ENCODE measurements around the gene RHBDF1. TPM values are rescaled to one million over a fixed set of nuclear protein-coding genes. Genes with fewer than 3 reads are reported as not detected.

Gene RHBDF1
- total RNA-seq, 1 experiment from 2014 or later = 60.8 TPM

DNA sequence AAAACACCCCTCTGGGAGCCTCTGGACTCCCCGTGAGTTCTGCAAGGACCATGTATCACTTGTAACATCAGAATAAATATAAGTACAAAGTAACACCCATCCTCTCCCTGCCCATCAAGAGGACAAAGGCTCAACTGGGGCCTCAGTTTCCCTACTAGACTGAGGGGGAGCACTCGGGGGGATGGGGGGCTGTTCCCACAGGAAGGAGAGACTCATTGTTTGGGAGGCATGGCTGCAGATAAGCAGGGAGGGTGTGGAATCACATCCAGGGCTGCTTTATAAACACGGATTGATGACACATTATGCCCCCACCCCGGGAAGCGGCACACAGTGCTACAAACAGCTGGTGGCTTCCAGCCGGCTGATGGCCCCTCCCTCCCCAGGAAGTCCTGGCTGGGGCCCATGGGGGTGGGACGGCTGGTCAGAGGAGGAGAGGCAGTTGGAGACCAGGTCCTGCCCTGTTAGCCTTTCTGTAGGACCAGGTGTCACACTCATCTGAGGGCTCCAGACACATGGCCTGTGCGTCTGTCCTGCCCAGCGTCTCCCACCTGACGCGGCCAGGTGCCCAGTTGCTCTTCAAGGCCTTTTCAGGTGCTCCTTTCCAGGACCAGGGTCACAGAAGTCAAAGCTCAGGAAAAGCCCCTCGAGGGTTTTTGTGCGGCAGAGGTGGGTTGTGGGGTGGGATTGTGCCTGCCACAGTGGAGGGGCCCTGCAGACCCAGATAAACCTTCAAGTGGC is 4.3 kb upstream of the RHBDF1 start:
- DNase-seq (ENCODE audit: low spot score) = no peak
- CTCF ChIA-PET = interaction anchor here (1.0 to 16.9 kb wide), 9 partner anchors 9 to 276 kb away, joined by 3 to 493 read pairs (median 7); partner anchors contain the start of genes POLR3K and SNRNP25
- no peaks in the 10 kb centered on the region for H3K9me3 Mint-ChIP-seq

More for the DNA sequence above, 4.3 kb upstream of the RHBDF1 start:
- no peaks in the 10 kb centered on the region; the same call in 1 of the 2 replicates for H3K27me3 Mint-ChIP-seq (ENCODE audit: low read depth)
- H3K4me1 Mint-ChIP-seq = peaks cover 53% of the 10 kb centered on the region
- no peak overlapping the region for H3K27ac Mint-ChIP-seq
- no peak for ATAC-seq
- TF ChIP-seq ZNF425 (CRISPR knock-in tag; conservative IDR thresholded peaks at IDR 0.05) (no peak), ZNF219 (CRISPR knock-in tag; IDR thresholded peaks at IDR 0.05; ENCODE audit: borderline replicate concordance) (no peak), FOXP1 (CRISPR knock-in tag; IDR thresholded peaks at IDR 0.05; ENCODE audit: borderline replicate concordance) (no peak), NR2C2 (CRISPR knock-in tag; IDR thresholded peaks at IDR 0.05) (no peak), ELF4 (CRISPR knock-in tag; IDR thresholded peaks at IDR 0.05; ENCODE audit: low read depth) (no peak), ZSCAN18 (CRISPR knock-in tag; IDR thresholded peaks at IDR 0.05) (no peak), RELA (CRISPR knock-in tag; IDR thresholded peaks at IDR 0.05; ENCODE audit: borderline replicate concordance) (no peak), RORB (CRISPR knock-in tag; IDR thresholded peaks at IDR 0.05) (no peak), AFF4 (CRISPR knock-in tag; IDR thresholded peaks at IDR 0.05; ENCODE audit: borderline replicate concordance) (no peak), KAT7 (CRISPR knock-in tag; IDR thresholded peaks at IDR 0.05; ENCODE audit: borderline replicate concordance) (no peak), ZMAT4 (CRISPR knock-in tag; IDR thresholded peaks at IDR 0.05) (no peak)
- TF ChIP-seq, protein P1, sequence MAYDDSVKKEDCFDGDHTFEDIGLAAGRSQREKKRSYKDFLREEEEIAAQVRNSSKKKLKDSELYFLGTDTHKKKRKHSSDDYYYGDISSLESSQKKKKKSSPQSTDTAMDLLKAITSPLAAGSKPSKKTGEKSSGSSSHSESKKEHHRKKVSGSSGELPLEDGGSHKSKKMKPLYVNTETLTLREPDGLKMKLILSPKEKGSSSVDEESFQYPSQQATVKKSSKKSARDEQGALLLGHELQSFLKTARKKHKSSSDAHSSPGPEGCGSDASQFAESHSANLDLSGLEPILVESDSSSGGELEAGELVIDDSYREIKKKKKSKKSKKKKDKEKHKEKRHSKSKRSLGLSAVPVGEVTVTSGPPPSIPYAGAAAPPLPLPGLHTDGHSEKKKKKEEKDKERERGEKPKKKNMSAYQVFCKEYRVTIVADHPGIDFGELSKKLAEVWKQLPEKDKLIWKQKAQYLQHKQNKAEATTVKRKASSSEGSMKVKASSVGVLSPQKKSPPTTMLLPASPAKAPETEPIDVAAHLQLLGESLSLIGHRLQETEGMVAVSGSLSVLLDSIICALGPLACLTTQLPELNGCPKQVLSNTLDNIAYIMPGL (CRISPR knock-in tag; IDR thresholded peaks at IDR 0.05) = no peak
- TF ChIP-seq, protein P2, sequence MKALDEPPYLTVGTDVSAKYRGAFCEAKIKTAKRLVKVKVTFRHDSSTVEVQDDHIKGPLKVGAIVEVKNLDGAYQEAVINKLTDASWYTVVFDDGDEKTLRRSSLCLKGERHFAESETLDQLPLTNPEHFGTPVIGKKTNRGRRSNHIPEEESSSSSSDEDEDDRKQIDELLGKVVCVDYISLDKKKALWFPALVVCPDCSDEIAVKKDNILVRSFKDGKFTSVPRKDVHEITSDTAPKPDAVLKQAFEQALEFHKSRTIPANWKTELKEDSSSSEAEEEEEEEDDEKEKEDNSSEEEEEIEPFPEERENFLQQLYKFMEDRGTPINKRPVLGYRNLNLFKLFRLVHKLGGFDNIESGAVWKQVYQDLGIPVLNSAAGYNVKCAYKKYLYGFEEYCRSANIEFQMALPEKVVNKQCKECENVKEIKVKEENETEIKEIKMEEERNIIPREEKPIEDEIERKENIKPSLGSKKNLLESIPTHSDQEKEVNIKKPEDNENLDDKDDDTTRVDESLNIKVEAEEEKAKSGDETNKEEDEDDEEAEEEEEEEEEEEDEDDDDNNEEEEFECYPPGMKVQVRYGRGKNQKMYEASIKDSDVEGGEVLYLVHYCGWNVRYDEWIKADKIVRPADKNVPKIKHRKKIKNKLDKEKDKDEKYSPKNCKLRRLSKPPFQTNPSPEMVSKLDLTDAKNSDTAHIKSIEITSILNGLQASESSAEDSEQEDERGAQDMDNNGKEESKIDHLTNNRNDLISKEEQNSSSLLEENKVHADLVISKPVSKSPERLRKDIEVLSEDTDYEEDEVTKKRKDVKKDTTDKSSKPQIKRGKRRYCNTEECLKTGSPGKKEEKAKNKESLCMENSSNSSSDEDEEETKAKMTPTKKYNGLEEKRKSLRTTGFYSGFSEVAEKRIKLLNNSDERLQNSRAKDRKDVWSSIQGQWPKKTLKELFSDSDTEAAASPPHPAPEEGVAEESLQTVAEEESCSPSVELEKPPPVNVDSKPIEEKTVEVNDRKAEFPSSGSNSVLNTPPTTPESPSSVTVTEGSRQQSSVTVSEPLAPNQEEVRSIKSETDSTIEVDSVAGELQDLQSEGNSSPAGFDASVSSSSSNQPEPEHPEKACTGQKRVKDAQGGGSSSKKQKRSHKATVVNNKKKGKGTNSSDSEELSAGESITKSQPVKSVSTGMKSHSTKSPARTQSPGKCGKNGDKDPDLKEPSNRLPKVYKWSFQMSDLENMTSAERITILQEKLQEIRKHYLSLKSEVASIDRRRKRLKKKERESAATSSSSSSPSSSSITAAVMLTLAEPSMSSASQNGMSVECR (CRISPR knock-in tag; IDR thresholded peaks at IDR 0.05; ENCODE audit: borderline replicate concordance) = no peak
- POLR2A ChIA-PET = interaction anchor here (1.1 kb wide), 1 partner anchor 24 kb away, joined by 4 read pairs; the partner anchor contains the start of gene POLR3K
- H3K4me3 Mint-ChIP-seq = peak overlapping the region; percentile 60
- H3K36me3 Mint-ChIP-seq = 0 out of 2 replicates have a peak, but pooled peaks cover 3% of the 10 kb centered on the region

Data from WTC11 (cell line).